GM18508 (cell line): ENCODE data around the gene ABCC1.

Experiments
- ATAC-seq: cut with Tn5 transposase; IDR thresholded peaks from one replicate; pipeline ENCODE4 v1.9.1; 2021; ENCODE audit warnings: moderate number of reproducible peaks; ENCODE audit not compliant: insufficient read depth, unreplicated experiment

Gene ABCC1

DNA sequence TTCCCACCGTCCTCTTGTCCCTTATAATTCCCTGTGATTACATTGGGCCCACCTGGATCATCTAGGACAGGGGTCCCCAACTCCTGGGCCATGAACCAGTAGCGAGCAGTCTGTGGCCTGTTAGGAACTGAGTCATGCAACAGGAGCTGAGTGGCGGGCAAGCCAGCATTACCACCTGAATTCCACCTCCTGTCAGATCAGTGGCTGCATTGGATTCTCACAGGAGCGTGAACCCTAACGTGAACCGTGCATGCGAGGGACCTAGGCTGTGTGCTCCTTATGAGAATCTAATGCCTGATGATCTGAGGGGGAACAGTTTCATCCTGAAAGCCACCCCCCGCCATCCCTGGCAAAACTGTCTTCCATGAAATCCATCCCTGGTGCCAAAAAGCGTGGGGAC, 36.8 kb downstream of the ABCC1 start:
- ATAC-seq: no peak

DNA sequence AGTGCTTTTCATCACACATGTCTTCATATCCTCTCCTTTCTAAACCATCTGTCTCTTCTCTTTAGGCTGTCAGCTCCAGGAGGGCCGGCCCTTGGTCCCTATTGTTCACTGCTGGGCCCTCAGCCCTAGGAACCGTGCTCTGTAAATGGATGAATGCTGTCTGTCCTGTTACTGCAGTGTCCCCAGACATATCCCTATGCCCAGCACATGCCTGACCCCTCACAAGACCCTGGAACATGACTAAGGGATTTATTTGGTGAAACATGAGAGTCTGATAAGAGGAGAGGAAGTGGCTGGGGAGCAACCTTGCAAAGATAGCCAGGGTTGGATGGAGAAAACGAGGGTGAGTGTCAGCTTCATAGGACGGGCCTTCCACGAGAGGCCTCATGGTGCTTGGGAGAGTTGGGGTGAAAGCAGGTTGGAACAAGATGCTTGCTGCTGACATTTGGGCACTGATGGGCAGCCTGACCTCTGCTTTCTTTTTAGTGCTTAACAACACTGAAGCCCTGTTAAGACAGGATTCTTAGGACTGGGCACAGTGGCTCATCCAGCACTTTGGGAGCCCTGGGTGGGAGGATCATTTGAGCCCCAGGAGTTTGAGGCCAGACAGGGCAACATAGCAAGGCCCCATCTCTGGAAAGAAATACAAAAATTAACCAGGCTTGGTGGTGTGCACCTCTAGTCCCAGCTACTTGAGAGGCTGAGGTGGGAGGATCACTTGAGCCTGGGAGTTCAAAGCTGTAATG, 39.0 kb downstream of the ABCC1 start:
- ATAC-seq: no peak

DNA sequence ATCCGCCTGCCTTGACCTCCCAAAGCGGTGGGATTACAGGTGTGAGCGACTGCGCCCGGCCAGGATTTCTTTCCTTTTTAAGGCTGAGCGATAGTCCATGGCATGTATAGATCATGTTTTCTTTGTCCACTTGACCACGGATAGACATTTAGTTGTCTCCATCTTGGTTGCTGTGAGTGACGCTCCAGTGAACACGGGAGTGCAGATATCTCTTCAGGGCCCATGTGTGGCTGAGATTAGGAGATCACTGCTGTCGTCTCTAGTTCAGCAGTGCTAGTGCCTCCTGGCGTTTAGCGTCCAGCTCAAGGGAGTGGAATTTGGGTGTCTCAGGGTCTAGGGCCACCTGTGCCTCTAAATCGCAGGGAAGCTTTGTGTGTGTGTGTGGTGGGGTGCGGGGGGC, 41.5 kb downstream of the ABCC1 start:
- no peak for ATAC-seq

DNA sequence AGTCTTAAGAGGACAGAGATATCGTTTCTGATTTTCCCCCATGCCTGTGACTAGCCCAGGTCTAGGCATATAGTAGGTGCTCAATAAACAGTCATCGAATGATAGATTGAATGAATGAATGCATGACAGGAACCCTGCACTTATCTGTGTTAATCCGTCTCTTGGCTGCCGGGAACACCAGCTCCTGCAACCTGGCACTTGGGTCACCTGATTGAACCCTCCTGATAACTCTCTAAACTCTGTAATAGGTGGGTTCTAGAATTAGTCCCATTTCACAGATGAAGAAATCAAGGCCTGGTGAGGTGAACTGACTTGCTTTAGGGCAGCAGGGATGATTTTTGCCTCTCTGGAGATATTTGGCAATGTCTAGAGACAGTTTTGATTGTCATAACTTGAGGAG, 43.7 kb downstream of the ABCC1 start:
- no peak for ATAC-seq

DNA sequence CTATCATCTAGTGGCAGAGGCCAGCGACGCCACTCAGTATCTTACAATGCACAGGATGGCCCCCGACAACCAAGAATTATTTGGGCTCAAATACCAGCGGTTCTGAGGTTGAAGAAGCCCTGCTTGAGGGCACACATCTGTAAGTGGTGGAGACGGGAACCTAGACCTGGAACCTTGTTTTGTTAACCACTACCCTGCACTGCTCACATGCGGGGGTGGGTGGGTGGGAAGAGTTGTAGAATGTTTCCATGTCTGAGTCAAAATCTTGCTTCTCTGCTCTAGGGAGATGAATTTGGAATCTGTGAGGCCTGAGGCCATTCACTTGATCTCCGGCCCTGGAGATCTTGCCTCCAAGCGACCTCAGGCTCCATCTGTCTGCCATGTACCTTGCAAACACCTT, 44.1 kb downstream of the ABCC1 start:
- no peak for ATAC-seq

DNA sequence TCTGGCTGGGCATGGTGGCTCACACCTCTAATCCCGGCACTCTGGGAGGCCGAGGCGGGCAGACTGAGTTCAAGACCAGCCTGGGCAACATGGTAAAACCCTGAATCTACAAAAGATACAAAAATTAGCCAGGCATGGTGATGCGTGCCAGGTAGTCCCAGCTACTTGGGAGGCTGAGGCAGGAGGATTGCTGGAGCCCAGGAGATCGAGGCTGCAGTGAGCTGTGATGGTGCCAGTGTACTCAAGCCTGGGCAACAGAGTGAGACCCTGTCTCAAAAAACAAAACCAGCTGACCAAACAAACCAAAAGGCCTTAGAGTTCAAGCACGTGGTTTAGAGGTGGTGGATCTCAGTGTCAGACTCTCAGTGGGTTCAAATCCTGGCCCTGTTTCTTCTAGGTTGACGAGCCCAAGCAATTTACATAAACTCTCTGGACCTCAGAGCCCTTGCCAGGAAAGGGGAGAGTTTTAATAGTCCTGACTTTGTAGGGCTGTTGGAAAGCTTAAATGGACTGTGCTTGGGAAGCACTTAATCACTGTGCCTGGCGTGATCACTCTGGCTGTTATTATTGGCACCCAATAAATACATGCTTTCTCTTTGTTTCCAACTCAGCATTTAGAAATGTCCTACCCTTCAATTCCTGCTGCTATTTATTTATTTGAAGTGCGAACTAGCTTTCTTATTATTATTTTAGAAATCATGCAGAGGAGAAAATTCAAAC, 44.7 kb downstream of the ABCC1 start:
- ATAC-seq: no peak

DNA sequence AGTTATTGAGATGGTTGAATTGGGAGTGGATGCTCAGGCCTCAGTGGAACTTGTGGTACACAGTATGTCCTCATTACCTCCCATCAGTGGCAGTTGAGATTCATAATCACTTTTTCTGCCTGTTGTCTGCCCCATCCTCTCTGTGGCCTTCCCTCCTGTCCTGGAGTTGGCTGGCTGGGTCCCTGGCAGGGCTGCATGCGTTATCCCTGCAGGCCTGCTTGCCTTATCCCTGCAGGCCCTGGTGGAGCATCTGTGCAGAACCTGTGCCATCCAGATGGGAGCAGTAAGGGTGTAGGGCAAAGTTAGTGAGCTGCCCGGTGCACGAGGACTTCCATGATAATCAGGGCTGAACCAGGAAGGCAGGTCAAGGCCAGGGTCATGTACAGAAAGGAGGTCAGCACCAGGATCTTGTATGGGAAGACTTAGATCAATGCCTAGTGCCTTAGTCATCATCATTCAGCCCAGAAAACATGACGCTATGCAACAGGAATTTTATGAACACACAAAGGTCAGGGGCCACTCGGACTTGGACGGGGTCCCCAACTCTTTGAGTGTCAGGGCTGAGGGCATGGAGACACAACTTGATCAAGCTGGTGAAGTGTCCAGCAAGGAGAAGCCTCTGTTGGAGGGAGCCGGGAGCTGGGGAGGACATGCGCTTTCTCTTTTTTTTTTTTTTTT, 47.2 kb downstream of the ABCC1 start:
- no peak for ATAC-seq

DNA sequence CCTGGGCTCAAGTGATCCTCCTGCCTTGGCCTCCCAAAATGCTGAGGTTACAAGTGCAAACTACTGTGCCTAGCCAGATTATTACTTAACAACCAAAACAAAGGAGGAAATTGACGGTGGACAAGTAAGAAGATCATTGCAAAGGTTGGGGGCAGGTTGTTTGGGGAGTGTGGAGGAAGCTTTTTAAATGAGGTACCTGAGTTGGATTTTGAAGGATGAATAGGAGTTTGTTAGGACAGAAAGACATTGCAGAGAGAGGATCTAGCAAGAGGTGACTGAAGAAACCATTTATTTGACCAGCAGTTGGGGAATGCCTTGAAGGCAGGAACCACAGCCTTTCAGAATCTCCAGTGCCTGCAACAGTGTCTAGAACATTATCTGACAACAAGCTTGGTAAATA, 51.3 kb downstream of the ABCC1 start:
- no peak for ATAC-seq

DNA sequence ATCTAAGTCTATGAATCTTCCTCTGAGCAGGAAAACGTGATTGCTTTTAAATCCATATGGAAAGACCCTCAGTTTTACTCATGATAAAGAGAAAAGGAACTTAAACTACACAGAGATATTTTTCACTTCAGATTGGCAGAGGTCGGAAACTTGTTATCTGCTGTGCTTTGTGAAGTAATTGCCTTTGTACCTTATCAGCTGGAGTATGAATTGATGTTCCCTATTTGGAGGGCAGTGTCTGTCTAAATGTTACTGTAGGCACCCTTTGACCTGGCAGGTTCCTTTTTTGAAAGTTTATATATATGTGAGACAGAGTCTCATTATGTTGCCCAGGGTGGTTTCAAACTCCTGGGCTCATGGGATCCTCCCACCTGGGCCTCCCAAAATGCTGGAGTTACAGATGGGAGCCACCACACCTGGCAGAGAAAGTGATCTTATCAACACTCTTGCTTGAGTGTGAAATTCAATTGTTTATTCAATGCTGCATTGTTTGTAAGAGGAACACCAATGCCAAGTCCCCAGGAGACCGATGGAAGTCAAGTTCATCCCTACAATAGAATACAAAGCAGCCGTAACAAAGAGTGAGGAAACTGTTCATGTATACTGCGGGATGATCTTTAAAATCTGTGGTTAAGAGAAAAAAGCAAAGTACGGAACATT, 52.3 kb downstream of the ABCC1 start:
- no peak for ATAC-seq

DNA sequence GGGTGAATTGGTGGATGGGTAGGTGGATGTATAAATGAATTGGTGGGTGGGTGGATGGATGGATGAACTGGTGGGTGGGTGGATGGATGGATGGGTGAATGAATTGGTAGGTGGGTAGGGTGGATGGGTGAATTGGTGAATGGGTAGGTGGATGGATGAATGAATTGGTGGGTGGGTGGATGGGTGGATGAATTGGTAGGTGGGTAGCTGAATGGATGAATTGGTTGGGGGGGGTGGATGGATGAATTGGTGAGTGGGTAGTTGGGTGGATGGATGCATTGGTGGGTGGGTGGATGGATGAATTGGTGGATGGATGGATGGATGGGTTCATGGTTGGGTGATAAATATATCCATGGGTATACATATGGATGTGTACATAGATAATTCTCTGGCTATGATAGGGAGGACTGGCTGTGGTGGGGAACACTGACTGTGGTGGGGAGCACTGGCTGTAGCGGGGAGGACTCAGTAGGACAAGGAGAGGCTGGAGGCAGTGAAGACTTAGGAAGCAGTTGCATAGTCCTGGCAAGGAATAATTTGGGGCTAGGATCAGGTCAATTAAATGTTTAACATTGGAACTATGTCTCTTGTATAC, 54.4 kb downstream of the ABCC1 start:
- no peak for ATAC-seq

DNA sequence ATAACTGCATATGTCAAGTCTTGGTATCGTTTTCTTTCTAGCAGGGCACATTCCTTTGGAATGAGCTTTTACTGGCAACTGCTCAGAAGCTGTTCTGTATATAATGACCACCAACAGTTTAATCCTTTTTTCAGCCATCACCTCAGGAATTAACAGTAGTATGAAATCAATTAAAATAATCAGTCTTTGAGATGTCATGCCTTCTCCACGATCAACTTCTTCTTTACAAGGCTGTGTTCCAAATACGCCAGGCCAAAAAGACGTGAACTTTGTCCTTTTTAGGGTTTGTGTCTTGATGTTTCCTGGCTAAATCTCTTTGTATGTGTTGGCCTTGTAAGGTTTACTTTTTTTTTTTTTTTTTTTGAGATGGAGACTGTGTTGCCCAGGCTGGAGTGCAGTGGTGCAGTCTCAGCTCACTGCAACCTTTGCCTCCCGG, 54.9 kb downstream of the ABCC1 start:
- ATAC-seq: no peak

DNA sequence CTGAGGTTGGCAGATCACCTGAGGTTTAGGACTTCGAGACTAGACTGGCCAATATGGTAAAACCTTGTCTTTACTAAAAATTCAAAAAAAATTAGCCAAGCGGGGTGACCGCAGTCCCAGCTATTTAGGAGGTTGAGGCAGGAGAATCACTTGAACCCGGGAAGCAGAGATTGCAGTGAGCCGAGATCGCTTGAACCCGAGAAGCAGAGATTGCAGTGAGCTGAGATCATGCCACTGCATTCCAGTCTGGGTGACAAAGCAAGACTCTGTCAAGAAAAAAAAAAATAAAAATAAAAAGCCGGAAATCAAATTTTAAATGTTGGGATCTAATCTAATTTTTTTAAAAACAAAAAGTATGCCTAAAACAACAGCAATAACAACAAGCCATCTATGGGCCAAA, 56.3 kb downstream of the ABCC1 start:
- ATAC-seq: no peak

DNA sequence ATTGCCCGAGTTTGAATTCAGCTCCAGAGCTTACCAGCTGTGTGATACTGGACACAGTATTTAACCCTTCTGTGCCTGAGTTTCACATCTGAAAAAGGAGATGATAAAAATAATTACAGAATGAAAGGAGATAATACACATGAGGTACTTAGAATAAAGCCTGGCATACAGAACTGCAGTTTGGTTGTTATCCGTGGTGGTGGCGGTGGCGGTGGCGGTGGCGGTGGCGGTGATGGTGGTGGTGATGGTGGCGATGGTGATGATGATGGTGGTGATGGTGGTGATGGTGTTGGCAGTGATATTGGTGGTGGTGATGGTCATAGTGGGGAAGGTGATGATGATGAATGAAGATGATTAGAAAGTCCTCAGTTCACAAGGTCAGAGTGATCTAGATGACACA, 57.2 kb downstream of the ABCC1 start:
- ATAC-seq: no peak

DNA sequence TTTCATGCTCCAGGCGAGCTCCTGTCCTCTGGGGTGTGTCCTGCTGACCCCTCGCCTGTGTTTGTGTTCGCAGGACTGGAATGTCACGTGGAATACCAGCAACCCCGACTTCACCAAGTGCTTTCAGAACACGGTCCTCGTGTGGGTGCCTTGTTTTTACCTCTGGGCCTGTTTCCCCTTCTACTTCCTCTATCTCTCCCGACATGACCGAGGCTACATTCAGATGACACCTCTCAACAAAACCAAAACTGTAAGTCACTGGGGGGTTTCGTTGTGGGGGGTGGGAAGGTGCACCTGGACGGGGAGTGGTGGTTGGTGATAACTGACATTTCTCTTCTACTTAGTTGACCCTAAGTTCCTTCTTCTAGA, 58.3 kb downstream of the ABCC1 start:
- ATAC-seq: no peak

DNA sequence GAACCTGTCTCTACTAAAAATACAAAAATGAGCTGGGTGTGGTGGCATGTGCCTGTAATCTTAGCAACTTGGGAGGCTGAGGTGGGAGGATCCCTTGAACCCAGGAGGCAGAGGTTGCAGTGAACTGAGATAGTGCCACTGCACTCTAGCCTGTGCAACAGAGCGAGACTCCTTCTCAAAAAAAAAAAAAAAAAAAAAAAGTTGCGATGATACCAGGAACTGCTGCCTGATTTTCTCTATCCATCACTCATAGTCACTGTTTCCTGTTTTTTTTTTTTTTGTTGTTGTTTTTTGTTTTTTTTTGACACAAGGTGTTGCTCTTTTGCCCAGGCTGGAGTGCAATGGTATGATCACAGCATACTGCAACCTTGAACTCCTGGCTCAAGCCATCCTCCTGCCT, 59.2 kb downstream of the ABCC1 start:
- no peak for ATAC-seq

DNA sequence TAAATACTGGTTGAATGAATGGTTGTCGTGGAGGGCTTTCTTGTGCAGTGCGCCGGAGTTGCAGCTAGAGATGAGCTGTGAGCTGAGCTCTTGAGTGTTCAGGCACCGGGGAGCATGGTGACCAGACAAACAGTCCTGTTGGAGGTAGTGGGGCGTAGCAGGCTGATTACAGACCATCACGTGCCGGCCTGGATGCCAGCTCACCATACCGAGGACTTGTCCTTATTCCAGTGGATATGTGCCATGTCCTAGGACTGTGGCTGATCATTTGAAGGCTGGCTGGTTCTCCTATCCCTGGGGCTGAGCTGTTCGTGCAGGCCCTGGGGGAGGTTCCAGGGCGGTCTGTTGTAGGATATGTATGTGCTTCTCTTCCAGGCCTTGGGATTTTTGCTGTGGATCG, 60.0 kb downstream of the ABCC1 start:
- ATAC-seq: no peak

DNA sequence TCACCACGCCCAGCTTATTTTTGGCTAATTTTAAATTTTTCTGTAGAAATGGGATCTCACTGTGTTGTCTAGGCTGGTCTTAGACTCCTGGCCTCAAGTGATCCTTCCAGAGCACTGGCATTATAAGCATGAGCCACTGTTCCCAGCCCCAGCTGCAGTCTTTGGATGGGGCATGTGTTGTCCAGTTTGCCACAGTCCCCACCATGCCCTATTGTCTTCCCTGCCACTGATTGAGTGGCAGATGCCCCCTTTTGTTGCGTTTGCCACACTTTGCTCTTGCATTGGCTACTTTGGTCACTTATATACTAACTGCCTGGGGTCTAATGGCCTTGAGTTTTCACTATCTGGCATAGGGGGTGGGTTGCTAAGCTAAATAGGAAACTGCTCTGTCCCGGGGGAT, 60.8 kb downstream of the ABCC1 start:
- ATAC-seq: no peak

DNA sequence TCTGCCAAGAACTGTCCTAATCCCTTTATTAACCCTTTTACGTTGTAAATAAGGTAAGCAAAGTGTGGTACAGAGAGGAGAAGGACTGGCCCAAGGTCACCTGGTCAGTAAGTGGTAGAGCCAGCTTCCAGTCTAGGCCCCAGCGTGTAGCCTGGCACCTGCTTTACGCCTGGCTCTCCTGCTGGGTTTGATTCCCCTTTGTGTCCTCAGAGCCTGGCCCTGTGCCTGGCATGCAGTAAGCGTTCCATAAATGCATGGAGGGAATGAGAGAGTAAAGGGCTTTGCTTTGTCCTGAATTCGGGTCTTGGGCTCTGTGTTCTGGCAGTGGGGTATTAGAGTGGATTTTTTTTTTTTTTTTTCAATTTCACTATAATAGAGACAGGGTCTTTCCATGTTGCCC, 62.7 kb downstream of the ABCC1 start:
- no peak for ATAC-seq

DNA sequence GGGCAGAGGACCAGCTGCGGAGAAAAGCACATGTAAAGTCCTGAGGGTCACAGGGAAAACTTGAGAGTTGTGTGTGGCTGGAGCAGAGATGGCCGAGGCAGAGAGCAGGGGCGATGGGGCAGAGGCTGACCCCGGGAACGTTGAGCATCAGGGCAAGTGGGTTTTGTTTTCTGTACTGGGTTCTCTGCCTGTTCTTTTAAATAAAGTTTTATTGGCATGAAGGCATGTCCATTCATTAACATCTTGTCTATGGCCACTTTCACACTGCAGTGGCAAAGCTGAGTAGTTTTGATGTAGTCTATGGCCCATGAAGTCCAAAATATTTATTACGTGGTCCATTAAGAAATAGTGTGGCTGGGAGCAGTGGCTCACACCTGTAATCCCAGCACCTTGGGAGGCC, 64.4 kb downstream of the ABCC1 start:
- no peak for ATAC-seq

DNA sequence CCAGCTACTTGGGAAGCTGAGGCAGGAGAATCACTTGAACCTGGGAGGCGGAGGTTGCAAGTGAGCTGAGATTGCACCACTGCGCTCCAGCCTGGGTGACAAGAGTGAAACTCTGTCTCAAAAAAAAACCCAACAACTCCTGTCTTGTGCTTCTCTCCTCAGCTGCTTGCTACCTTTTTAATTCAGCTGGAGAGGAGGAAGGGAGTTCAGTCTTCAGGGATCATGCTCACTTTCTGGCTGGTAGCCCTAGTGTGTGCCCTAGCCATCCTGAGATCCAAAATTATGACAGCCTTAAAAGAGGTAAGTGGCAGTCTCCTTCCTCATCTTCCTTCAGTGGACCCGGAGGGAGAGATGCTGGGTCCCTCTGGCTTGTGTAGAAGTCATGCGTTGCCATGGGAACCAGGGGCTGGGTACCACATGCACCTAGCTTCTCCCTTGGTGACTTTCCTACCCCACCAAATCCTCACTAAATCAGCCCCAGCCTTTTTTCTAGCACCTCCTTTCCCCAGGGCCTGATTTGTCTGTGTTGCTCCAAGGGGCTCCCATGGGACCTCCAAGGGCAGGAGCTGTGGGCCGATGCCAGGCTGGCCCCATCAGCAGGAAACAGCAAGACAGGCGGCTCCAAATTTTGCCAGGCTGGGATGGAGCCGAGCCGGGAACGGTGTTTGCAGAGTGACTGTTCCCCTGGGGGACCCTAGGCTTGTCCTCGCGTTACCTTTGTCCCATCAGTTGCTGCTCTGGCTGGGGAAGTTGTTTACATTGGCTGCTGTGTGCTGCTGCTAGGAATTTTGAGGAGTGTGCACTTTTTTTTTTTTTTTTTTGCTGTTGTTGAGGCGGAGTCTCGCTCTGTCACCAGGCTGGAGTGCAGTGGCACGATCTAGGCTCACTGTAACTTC, 65.2 kb downstream of the ABCC1 start:
- ATAC-seq: no peak
